NCI-H2227 (cell line): Measurements from ENCODE around the gene TAS2R41.
"Not testable (repeated sequence)": the region's sequence is repeated elsewhere in the genome, so short reads cannot be mapped to it uniquely, and the experiment has no call there.

ENCODE experiments used
- DNase-seq: peaks from one replicate; lab custom pipeline; 2025; ENCODE audit not compliant: unreplicated experiment; lab: John Stamatoyannopoulos, UW

TAS2R41 gene

GRCh38 chr7:143516981-143517380, 39.3 kb downstream of the TAS2R41 start:
- no peak for DNase-seq

- no peak for DNase-seq
Observed at GRCh38 chr7:143518521-143518920, 40.8 kb downstream of the TAS2R41 start.

- DNase-seq = no peak
Observed at GRCh38 chr7:143518941-143519340, 41.3 kb downstream of the TAS2R41 start.

- DNase-seq = no peak
Observed at GRCh38 chr7:143519411-143520131, 41.9 kb downstream of the TAS2R41 start.

- DNase-seq = not testable (repeated sequence)
Observed at GRCh38 chr7:143522309-143522916, 44.7 kb downstream of the TAS2R41 start.
